Measurements from ENCODE around the gene ITGB2. TPM values are rescaled to one million over a fixed set of nuclear protein-coding genes. Genes with fewer than 3 reads are reported as not detected.

Gene ITGB2
- total RNA-seq, 4 donors from 2014 or later: 20.2 to 46.8 (median 21.0) TPM

GRCh38 chr21:44898851-44899767 is 21.6 kb downstream of the ITGB2 start:
- no peaks in the 10 kb centered on the region for H3K36me3 ChIP-seq
- intact Hi-C loops (cut with DNase I; ENCODE audit: low total_unique reads): no loop called here
- H3K27me3 ChIP-seq: no peaks in the 10 kb centered on the region
- H3K9me3 ChIP-seq: no peaks in the 10 kb centered on the region
- no peaks in the 10 kb centered on the region for H3K4me1 ChIP-seq
- no peak for TF ChIP-seq CTCF (IDR thresholded peaks at IDR 0.05)
- TF ChIP-seq POLR2A (IDR thresholded peaks at IDR 0.05): no peak
- DNase-seq: no peak
- H3K27ac ChIP-seq: no peak overlapping the region
- no peak overlapping the region for H3K4me3 ChIP-seq

GRCh38 chr21:44898011-44898488 is 22.6 kb downstream of the ITGB2 start:
- H3K36me3 ChIP-seq: no peaks in the 10 kb centered on the region
- H3K4me3 ChIP-seq: no peak overlapping the region
- no peaks in the 10 kb centered on the region for H3K4me1 ChIP-seq
- no peaks in the 10 kb centered on the region for H3K9me3 ChIP-seq
- TF ChIP-seq CTCF (IDR thresholded peaks at IDR 0.05) (no peak), POLR2A (IDR thresholded peaks at IDR 0.05) (no peak)
- H3K27me3 ChIP-seq: no peaks in the 10 kb centered on the region
- H3K27ac ChIP-seq: no peak overlapping the region
- intact Hi-C loops (cut with DNase I; ENCODE audit: low total_unique reads): no loop called here
- DNase-seq: no peak

- no peak for TF ChIP-seq CTCF (IDR thresholded peaks at IDR 0.05)
- TF ChIP-seq POLR2A (IDR thresholded peaks at IDR 0.05): no peak
- no peaks in the 10 kb centered on the region for H3K27me3 ChIP-seq
- intact Hi-C loops (cut with DNase I; ENCODE audit: low total_unique reads): no loop called here
Measured at GRCh38 chr21:44897326-44898010, 23.2 kb downstream of the ITGB2 start.

GRCh38 chr21:44896561-44897286 is 24.0 kb downstream of the ITGB2 start:
- intact Hi-C loops (cut with DNase I; ENCODE audit: low total_unique reads): no loop called here
- H3K27me3 ChIP-seq: no peaks in the 10 kb centered on the region
- H3K36me3 ChIP-seq: no peaks in the 10 kb centered on the region
- no peak overlapping the region for H3K4me3 ChIP-seq
- no peak for DNase-seq
- H3K27ac ChIP-seq: no peak overlapping the region
- no peak for TF ChIP-seq CTCF (IDR thresholded peaks at IDR 0.05)
- no peak for TF ChIP-seq POLR2A (IDR thresholded peaks at IDR 0.05)
- H3K4me1 ChIP-seq: no peaks in the 10 kb centered on the region
- no peaks in the 10 kb centered on the region for H3K9me3 ChIP-seq

More at GRCh38 chr21:44897326-44898010, 23.2 kb downstream of the ITGB2 start:
- H3K27ac ChIP-seq: no peak overlapping the region
- no peaks in the 10 kb centered on the region for H3K9me3 ChIP-seq
- H3K4me3 ChIP-seq: no peak overlapping the region
- no peaks in the 10 kb centered on the region for H3K36me3 ChIP-seq
- no peaks in the 10 kb centered on the region for H3K4me1 ChIP-seq
- DNase-seq: no peak
